Stimulated activated CD8-positive, alpha-beta memory T cell treated with anti-CD3 and anti-CD28 coated beads, Interleukin-7, amount 100 ng/mL, for 4 hours (primary cell): ENCODE measurements around the gene IRAK2.

Experiments
- DNase-seq, 2 donors: peaks; one replicate each; pipeline ENCODE4 v3.0.0-alpha.2; 2020; ENCODE audit warnings: low read depth in 2 of 2

IRAK2 gene

DNA sequence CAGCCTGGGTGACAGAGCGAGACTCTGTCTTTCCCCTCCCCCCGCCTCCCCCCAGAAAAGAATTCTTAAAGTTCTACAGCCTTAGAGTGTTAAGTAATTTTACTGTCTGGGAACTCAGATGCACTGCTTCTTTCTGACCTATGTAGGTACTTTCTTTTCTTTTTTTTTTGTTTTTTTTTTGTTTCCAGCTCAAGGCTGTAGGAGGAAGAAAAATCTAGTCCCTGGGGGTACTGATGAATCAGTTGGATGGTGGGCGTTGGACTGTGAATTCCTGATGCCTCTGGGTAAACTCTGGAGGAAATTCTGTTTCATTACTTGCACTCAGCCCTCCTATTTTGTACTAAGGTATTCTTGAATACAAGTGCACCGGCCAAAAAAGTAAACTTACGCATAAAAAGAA is 117.2 kb downstream of the IRAK2 start:
- DNase-seq = no peak

DNA sequence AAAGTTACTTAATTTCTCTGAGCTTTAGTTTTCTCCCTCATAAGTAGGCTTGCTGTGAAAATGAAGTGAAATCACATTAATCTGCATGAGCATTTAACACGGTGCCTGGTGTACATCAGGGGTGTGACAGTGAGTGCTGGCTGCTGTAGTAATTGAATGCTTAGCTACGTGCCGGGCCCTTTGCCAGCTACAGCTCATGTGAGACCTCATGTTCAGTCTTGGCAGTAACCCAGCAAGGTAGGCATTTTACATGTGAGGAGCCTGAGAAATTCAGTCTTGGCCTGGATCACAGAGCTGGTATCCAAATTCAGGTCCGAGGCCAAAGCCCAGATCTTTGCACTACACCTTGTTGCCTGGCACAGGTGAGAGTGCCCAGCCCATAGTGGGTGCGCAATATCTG is 118.9 kb downstream of the IRAK2 start:
- DNase-seq = no peak

- DNase-seq = peak in 1 of 2 donors; percentile 9
Observed at GRCh38 chr3:10284496-10284895, 119.8 kb downstream of the IRAK2 start.

GRCh38 chr3:10285272-10286132 is 120.8 kb downstream of the IRAK2 start:
- DNase-seq = no peak

- no peak for DNase-seq
Observed at GRCh38 chr3:10286133-10286524, 121.4 kb downstream of the IRAK2 start.

GRCh38 chr3:10286596-10287295 is 122.0 kb downstream of the IRAK2 start:
- DNase-seq = no peak

- DNase-seq = no peak
Observed at GRCh38 chr3:10287936-10288574, 123.3 kb downstream of the IRAK2 start.

DNA sequence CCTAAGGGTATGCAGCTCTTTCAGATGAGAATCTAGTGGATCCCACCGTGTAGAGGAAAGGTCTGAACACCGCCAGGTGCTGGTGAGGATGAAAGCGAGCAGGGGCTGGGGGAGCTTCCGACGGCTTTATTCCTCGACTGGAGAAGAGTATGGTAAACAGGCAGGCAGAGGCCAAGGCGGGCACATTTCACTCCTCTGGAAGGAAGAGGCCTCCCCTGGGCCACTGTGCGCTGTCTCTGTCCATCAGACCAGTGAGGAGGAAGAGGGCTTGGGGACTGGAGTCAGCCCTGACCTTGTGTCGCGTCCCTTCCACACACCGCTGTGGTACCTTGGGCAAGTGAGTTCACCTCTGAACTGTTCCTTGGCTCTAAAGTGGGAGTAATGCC is 123.8 kb downstream of the IRAK2 start:
- no peak for DNase-seq

DNA sequence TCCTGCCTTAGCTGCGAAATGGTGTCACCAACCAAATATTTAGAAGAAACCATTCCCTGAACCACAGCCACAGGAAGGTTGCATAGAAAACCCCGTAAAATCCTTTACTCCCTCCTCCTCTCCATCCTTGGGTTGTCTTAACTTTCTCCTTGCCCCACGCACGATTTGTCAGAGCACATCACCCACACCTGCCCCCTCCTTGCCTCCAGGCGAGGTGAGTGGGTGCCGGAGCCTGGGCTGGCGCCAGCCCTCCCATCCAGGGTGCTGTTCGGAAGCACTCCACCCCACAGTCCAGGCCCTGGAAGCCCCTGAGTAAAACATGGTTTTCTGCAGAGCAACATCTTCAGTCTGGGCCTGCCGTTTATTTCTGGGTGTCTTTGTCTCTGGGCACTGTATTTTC is 124.4 kb downstream of the IRAK2 start:
- no peak for DNase-seq

- no peak for DNase-seq
Observed at GRCh38 chr3:10289787-10290355, 125.2 kb downstream of the IRAK2 start.

- DNase-seq = no peak
Observed at GRCh38 chr3:10290481-10291176, 125.9 kb downstream of the IRAK2 start.

DNA sequence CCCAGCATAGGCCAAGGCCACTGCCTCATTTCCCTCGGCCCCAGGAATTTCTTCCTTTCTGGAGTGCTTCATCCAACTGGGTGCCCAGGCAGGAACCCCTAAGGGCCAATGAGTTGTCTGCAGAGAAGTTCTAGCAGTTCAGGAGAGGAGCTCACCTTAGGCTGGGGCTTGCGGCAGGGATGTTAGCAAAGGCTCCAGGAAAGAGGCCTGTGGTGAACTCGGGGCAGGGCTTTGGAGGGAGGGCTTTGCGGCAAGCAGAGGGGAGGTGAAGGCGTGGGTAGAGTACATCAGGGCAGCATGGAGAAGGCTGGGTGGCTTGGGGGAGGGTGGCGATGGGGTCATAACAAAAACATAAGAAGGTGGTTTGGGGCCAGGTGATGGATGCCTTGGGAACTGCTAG is 126.9 kb downstream of the IRAK2 start:
- DNase-seq = no peak

GRCh38 chr3:10292505-10293419 is 128.0 kb downstream of the IRAK2 start, which contains the start of gene GHRL:
TSS of gene GHRL (minus strand) at chr3:10292947. CDS start at chr3:10290180, 2,767 bp downstream.
- DNase-seq = no peak
